M059J (cell line): ENCODE measurements around the gene TKT. TPM values are rescaled to one million over a fixed set of nuclear protein-coding genes. Genes with fewer than 3 reads are reported as not detected.
"Not testable (repeated sequence)": the region's sequence is repeated elsewhere in the genome, so short reads cannot be mapped to it uniquely, and the experiment has no call there.

Experiments used
- DNase-seq: peaks from one replicate; pipeline ENCODE4 v3.0.0-alpha.2; 2012; ENCODE audit warnings: low read depth
- total RNA-seq: library from RNA; depleted of rRNA; stranded (reverse); fragments of >200 nt; shearing (Covaris generic); gene quantifications from 2 replicates; pipeline ENCODE4 v1.2.3, GENCODE V29; 2014

The TKT gene
- total RNA-seq, 1 experiment from 2014 or later, result 321 TPM

GRCh38 chr3:53260286-53260785 is 4.5 kb upstream of the TKT start:
- no peak for DNase-seq

- DNase-seq, result no peak
These were observed 3.8 kb upstream of the TKT start for GRCh38 chr3:53259427-53260259.

GRCh38 chr3:53258600-53259426 is 3.0 kb upstream of the TKT start:
- DNase-seq, result no peak

GRCh38 chr3:53257465-53257864 is 1.6 kb upstream of the TKT start:
- no peak for DNase-seq

GRCh38 chr3:53256704-53257055 is 858 bp upstream of the TKT start:
- no peak for DNase-seq

- DNase-seq, result no peak
These were observed 423 bp downstream of the TKT start for GRCh38 chr3:53255423-53255774.

GRCh38 chr3:53254509-53255422 is 1.1 kb downstream of the TKT start:
- peak; percentile 67 for DNase-seq

GRCh38 chr3:53253707-53254508 is 1.9 kb downstream of the TKT start:
- DNase-seq, result no peak

- DNase-seq, result not testable (repeated sequence)
These were observed 2.9 kb downstream of the TKT start for GRCh38 chr3:53252947-53253322.

- no peak for DNase-seq
These were observed 3.5 kb downstream of the TKT start for GRCh38 chr3:53252096-53252946.

- peak; percentile 32 for DNase-seq
These were observed 4.8 kb downstream of the TKT start for GRCh38 chr3:53250881-53251605.

GRCh38 chr3:53250453-53250852 is 5.4 kb downstream of the TKT start:
- DNase-seq, result peak; percentile 17

GRCh38 chr3:53248161-53248560 is 7.7 kb downstream of the TKT start:
- DNase-seq, result no peak

GRCh38 chr3:53247619-53248018 is 8.2 kb downstream of the TKT start:
- DNase-seq, result no peak

- DNase-seq, result no peak
These were observed 11.6 kb downstream of the TKT start for GRCh38 chr3:53244271-53244670.

GRCh38 chr3:53243785-53244184 is 12.0 kb downstream of the TKT start:
- DNase-seq, result no peak

- DNase-seq, result no peak
These were observed 12.7 kb downstream of the TKT start for GRCh38 chr3:53243165-53243564.

- no peak for DNase-seq
These were observed 13.2 kb downstream of the TKT start for GRCh38 chr3:53242642-53243041.

- DNase-seq, result no peak
These were observed 13.7 kb downstream of the TKT start for GRCh38 chr3:53242155-53242554.
